IMR-90 (cell line): ENCODE results near the gene LAMB1. TPM values are rescaled to one million over a fixed set of nuclear protein-coding genes. Genes with fewer than 3 reads are reported as not detected.

Experiments used
- ATAC-seq: fragments of 200-7000 bp; cut with Tn5 transposase; 2 replicates; pipeline ENCODE4 v1.9.1; 2020; ENCODE audit warnings: low read depth, mild to moderate bottlenecking, moderate library complexity
- BruUV-seq: library from RNA; stranded (reverse); fragments of 400-500 nt; replicated peaks from 2 replicates; lab custom pipeline; 2021; lab: Mats Ljungman, UMichigan
- CTCF ChIA-PET: fragments of 300-600 bp; formaldehyde crosslinking; extraction: SDS; loops from one replicate; lab custom pipeline; 2021; ENCODE audit warnings: antibody characterized with exemption; lab: Yijun Ruan, JAX
- POLR2A ChIA-PET: fragments of 300-600 bp; sonication (Branson Sonifier 250); formaldehyde crosslinking; loops from one replicate; lab custom pipeline; 2022; ENCODE audit warnings: antibody characterized with exemption; ENCODE audit not compliant: unreplicated experiment; lab: Charles Lee
- DNase-seq: peaks from one replicate; pipeline ENCODE4 v3.0.0; 2013
- H2AFZ ChIP-seq: replicated peaks from 2 replicates; pipeline ENCODE3; 2013; ENCODE audit warnings: low read length, mild to moderate bottlenecking; ENCODE audit not compliant: poor library complexity
- H2AK5ac ChIP-seq: 2 replicates; pipeline ENCODE4 v1.6.1; 2013; ENCODE audit warnings: low read depth, low read length, inconsistent platforms
- H2AK9ac ChIP-seq: replicated peaks from 2 replicates; pipeline ENCODE3; 2013; ENCODE audit warnings: mild to moderate bottlenecking, low read depth, low read length, moderate library complexity; ENCODE audit not compliant: poor library complexity
- H2BK120ac ChIP-seq: 2 replicates; pipeline ENCODE4 v1.6.1; 2013; ENCODE audit warnings: low read depth, low read length, inconsistent platforms
- H2BK15ac ChIP-seq: 3 replicates; pipeline ENCODE4 v1.6.1; 2013; ENCODE audit warnings: low read depth, low read length, inconsistent platforms
- H2BK20ac ChIP-seq: 2 replicates; pipeline ENCODE4 v1.6.1; 2013; ENCODE audit warnings: low read depth, mild to moderate bottlenecking, inconsistent platforms, low read length, moderate library complexity
- H2BK5ac ChIP-seq: 2 replicates; pipeline ENCODE4 v1.6.1; 2013; ENCODE audit warnings: mild to moderate bottlenecking, low read depth, low read length, inconsistent platforms; ENCODE audit not compliant: poor library complexity, severe bottlenecking
- H3K14ac ChIP-seq: replicated peaks from 2 replicates; pipeline ENCODE4 v1.6.1; 2013; ENCODE audit warnings: low read depth, low read length, inconsistent platforms
- H3K18ac ChIP-seq: 2 replicates; pipeline ENCODE4 v1.6.1; 2013; ENCODE audit warnings: low read depth, low read length, control low read depth
- H3K23ac ChIP-seq: 2 replicates; pipeline ENCODE4 v1.6.1; 2013; ENCODE audit warnings: low read depth, low read length, inconsistent platforms
- H3K27ac ChIP-seq: 2 replicates; pipeline ENCODE4 v1.5.1; 2013; ENCODE audit warnings: mild to moderate bottlenecking, control low read depth, low read length; ENCODE audit not compliant: insufficient read depth
- H3K27me3 ChIP-seq: 2 replicates; pipeline ENCODE4 v1.6.1; 2013; ENCODE audit warnings: low read length; ENCODE audit not compliant: control insufficient read depth, insufficient read depth
- H3K36me3 ChIP-seq: 2 replicates; pipeline ENCODE4 v1.6.1; 2013; ENCODE audit warnings: low read length, mixed read lengths; ENCODE audit not compliant: control insufficient read depth, insufficient read depth
- H3K4ac ChIP-seq: 2 replicates; pipeline ENCODE4 v1.6.1; 2013; ENCODE audit warnings: low read depth, low read length, inconsistent platforms
- H3K4me1 ChIP-seq: 2 replicates; pipeline ENCODE4 v1.6.1; 2013; ENCODE audit warnings: low read length, mixed read lengths; ENCODE audit not compliant: control insufficient read depth, insufficient read depth
- H3K4me2 ChIP-seq: 2 replicates; pipeline ENCODE4 v1.6.1; 2013; ENCODE audit warnings: low read depth, mild to moderate bottlenecking, control low read depth, low read length, moderate library complexity
- H3K4me3 ChIP-seq: 2 replicates; pipeline ENCODE4 v1.5.1; 2013; ENCODE audit warnings: low read depth, mild to moderate bottlenecking, control low read depth, low read length, moderate library complexity; ENCODE audit not compliant: insufficient read depth
- H3K56ac ChIP-seq: 2 replicates; pipeline ENCODE4 v1.6.1; 2013; ENCODE audit warnings: low read length, inconsistent platforms; ENCODE audit not compliant: insufficient read depth; ENCODE audit errors: extremely low read depth
- H3K79me1 ChIP-seq, 2 experiments: 2 replicates each; pipeline ENCODE4 v1.6.1; 2013; ENCODE audit warnings: low read length in 2 of 2, inconsistent platforms in 1 of 2, low read depth in 1 of 2
- H3K9ac ChIP-seq: 2 replicates; pipeline ENCODE4 v1.6.1; 2013; ENCODE audit warnings: low read depth, low read length, control low read depth
- H3K9me1 ChIP-seq: 2 replicates; pipeline ENCODE4 v1.6.1; 2013; ENCODE audit warnings: low read length, inconsistent platforms; ENCODE audit not compliant: insufficient read depth
- H3K9me3 ChIP-seq: 2 replicates; pipeline ENCODE4 v1.6.1; 2013; ENCODE audit warnings: low read length; ENCODE audit not compliant: control insufficient read depth, insufficient read depth
- H4K20me1 ChIP-seq: 2 replicates; pipeline ENCODE4 v1.6.1; 2013; ENCODE audit warnings: low read length, inconsistent platforms; ENCODE audit not compliant: insufficient read depth
- H4K5ac ChIP-seq: 2 replicates; pipeline ENCODE4 v1.6.1; 2013; ENCODE audit warnings: mild to moderate bottlenecking, low read depth, low read length, control low read depth
- H4K8ac ChIP-seq, 2 experiments: 2 replicates each; pipeline ENCODE4 v1.6.1; 2013; ENCODE audit warnings: low read depth in 2 of 2, low read length in 2 of 2, control low read depth in 1 of 2, inconsistent platforms in 1 of 2
- H4K91ac ChIP-seq: 2 replicates; pipeline ENCODE4 v1.6.1; 2013; ENCODE audit warnings: low read depth, low read length, inconsistent platforms; ENCODE audit not compliant: insufficient read depth
- BHLHE40 ChIP-seq: fragments of 150-350 bp; IDR thresholded peaks from 2 replicates; pipeline ENCODE4 v1.6.1; 2016; ENCODE audit warnings: mild to moderate bottlenecking, low read depth, low read length
- CEBPB ChIP-seq: IDR thresholded peaks from 2 replicates; pipeline ENCODE4 v1.6.1; 2012; ENCODE audit warnings: low read depth, low read length, improper control_type of control experiment
- CHD1 ChIP-seq: IDR thresholded peaks from 2 replicates; pipeline ENCODE4 v1.6.1; 2012; ENCODE audit warnings: low read depth, low read length, improper control_type of control experiment
- FOS ChIP-seq: fragments of 150-350 bp; IDR thresholded peaks from 2 replicates; pipeline ENCODE4 v1.6.1; 2016; ENCODE audit warnings: low read depth, low read length
- MAFK ChIP-seq: IDR thresholded peaks from 2 replicates; pipeline ENCODE4 v1.6.1; 2012; ENCODE audit warnings: low read depth, low read length, improper control_type of control experiment
- MXI1 ChIP-seq: IDR thresholded peaks from 2 replicates; pipeline ENCODE4 v1.6.1; 2012; ENCODE audit warnings: low read depth, mild to moderate bottlenecking, low read length, moderate library complexity, borderline replicate concordance
- NFE2L2 ChIP-seq: fragments of 150-350 bp; IDR thresholded peaks from 2 replicates; pipeline ENCODE4 v1.6.1; 2016; ENCODE audit warnings: low read depth, mild to moderate bottlenecking, low read length
- POLR2A ChIP-seq: IDR thresholded peaks from 2 replicates; pipeline ENCODE4 v1.6.1; 2012; ENCODE audit warnings: mild to moderate bottlenecking, low read depth, low read length
- RAD21 ChIP-seq: IDR thresholded peaks from 2 replicates; pipeline ENCODE4 v1.6.1; 2012; ENCODE audit warnings: low read length, improper control_type of control experiment
- RCOR1 ChIP-seq: IDR thresholded peaks from 2 replicates; pipeline ENCODE4 v1.6.1; 2012; ENCODE audit warnings: mild to moderate bottlenecking, low read length, improper control_type of control experiment; ENCODE audit not compliant: insufficient replicate concordance
- RFX5 ChIP-seq: IDR thresholded peaks from 2 replicates; pipeline ENCODE4 v1.8.0; 2012; ENCODE audit warnings: low read depth, mild to moderate bottlenecking, low read length, moderate library complexity
- SMC3 ChIP-seq: fragments of 150-350 bp; IDR thresholded peaks from 2 replicates; pipeline ENCODE4 v1.6.1; 2016; ENCODE audit warnings: low read depth, mild to moderate bottlenecking, antibody characterized with exemption, low read length, moderate library complexity
- USF2 ChIP-seq: fragments of 150-350 bp; IDR thresholded peaks from 2 replicates; pipeline ENCODE4 v1.6.1; 2017; ENCODE audit warnings: mild to moderate bottlenecking, antibody characterized with exemption, low read length, low read depth
- WGBS, 2 experiments: methylation state at CpG; one replicate each; pipeline versions ENCODE4 v1.1.5 to v1.1.7; 2013; ENCODE audit warnings: missing lambda C conversion rate in 2 of 2; ENCODE audit not compliant: insufficient read length in 1 of 2; ENCODE audit errors: extremely low coverage in 2 of 2; 5-methylcytosine and 5-hydroxymethylcytosine counted together
- dilution Hi-C: fragments of 300-500 bp; cut with HindIII; formaldehyde crosslinking; loops from one replicate; pipeline ENCODE4 v1.14.3; 2018; ENCODE audit warnings: low sequenced_read_pairs; ENCODE audit not compliant: unreplicated experiment
- in situ Hi-C: fragments of 300-500 bp; cut with MboI; formaldehyde crosslinking; loops from 3 replicates; pipeline ENCODE4 v1.14.3; 2019; ENCODE audit warnings: low sequenced_read_pairs, inconsistent platforms, mixed read lengths
- intact Hi-C: fragments of 100-400 bp; cut with micrococcal nuclease; formaldehyde crosslinking; loops from 2 replicates; pipeline ENCODE4 v1.10.0; 2022
- polyA plus RNA-seq, 3 experiments: library from polyadenylated mRNA; depleted of rRNA; stranded (reverse); fragments of >200 nt; gene quantifications; 2 replicates each; pipeline ENCODE4 v1.2.3, GENCODE V29; 2012; ENCODE audit warnings: low replicate concordance in 1 of 3
- total RNA-seq: library from RNA; depleted of rRNA; stranded (reverse); fragments of >200 nt; gene quantifications from 2 replicates; pipeline ENCODE4 v1.2.3, GENCODE V29; 2012
- TF ChIP-seq, protein P1 (sequence below): conservative IDR thresholded peaks from 2 replicates; pipeline ENCODE4 v1.5.1; 2012; ENCODE audit warnings: mild to moderate bottlenecking, low read depth, low read length, improper control_type of control experiment
- TF ChIP-seq, protein P2 (sequence below): fragments of 150-350 bp; IDR thresholded peaks from 2 replicates; pipeline ENCODE4 v1.6.1; 2016; ENCODE audit warnings: low read depth, mild to moderate bottlenecking, low read length, moderate library complexity, borderline replicate concordance

LAMB1 gene
- total and polyA plus RNA-seq, 2 of the 4 experiments (the other 2 are of a cell fraction): 114 to 117 TPM

GRCh38 chr7:107989618-107990373, 13.2 kb downstream of the LAMB1 start:
- BruUV-seq: no TSS peak
- CTCF ChIA-PET: no interaction called here
- POLR2A ChIA-PET: no interaction called here
- TF ChIP-seq NFE2L2: no peak
- TF ChIP-seq, protein P1, sequence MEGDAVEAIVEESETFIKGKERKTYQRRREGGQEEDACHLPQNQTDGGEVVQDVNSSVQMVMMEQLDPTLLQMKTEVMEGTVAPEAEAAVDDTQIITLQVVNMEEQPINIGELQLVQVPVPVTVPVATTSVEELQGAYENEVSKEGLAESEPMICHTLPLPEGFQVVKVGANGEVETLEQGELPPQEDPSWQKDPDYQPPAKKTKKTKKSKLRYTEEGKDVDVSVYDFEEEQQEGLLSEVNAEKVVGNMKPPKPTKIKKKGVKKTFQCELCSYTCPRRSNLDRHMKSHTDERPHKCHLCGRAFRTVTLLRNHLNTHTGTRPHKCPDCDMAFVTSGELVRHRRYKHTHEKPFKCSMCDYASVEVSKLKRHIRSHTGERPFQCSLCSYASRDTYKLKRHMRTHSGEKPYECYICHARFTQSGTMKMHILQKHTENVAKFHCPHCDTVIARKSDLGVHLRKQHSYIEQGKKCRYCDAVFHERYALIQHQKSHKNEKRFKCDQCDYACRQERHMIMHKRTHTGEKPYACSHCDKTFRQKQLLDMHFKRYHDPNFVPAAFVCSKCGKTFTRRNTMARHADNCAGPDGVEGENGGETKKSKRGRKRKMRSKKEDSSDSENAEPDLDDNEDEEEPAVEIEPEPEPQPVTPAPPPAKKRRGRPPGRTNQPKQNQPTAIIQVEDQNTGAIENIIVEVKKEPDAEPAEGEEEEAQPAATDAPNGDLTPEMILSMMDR: no peak
- TF ChIP-seq SMC3: no peak
- no peak for TF ChIP-seq FOS
- no peak for TF ChIP-seq USF2
- TF ChIP-seq BHLHE40: no peak
- no peak for TF ChIP-seq CEBPB
- TF ChIP-seq, protein P2, sequence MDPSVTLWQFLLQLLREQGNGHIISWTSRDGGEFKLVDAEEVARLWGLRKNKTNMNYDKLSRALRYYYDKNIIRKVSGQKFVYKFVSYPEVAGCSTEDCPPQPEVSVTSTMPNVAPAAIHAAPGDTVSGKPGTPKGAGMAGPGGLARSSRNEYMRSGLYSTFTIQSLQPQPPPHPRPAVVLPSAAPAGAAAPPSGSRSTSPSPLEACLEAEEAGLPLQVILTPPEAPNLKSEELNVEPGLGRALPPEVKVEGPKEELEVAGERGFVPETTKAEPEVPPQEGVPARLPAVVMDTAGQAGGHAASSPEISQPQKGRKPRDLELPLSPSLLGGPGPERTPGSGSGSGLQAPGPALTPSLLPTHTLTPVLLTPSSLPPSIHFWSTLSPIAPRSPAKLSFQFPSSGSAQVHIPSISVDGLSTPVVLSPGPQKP: no peak
- TF ChIP-seq RFX5: no peak
- no peak for TF ChIP-seq MXI1
- no peak for TF ChIP-seq MAFK
- TF ChIP-seq CHD1: no peak
- no peak for TF ChIP-seq RAD21
- TF ChIP-seq POLR2A: no peak
- TF ChIP-seq RCOR1: no peak

More at GRCh38 chr7:107989618-107990373, 13.2 kb downstream of the LAMB1 start:
- Histone ChIP-seq H2BK5ac (no peak overlapping the region), H3K9me1 (peaks cover 17% of the 10 kb centered on the region; the same call in 1 of the 2 replicates), H4K91ac (no peak overlapping the region), H4K5ac (no peak overlapping the region), H3K14ac (no peak overlapping the region), H3K27ac (no peak overlapping the region), H2BK20ac (no peak overlapping the region), H2BK15ac (no peak overlapping the region), H3K79me1 (peaks cover 20 to 49% of the 10 kb centered on the region in 2 experiments), H3K4me1 (peaks cover 6% of the 10 kb centered on the region), H3K56ac (no peak overlapping the region), H3K9ac (no peak overlapping the region), H3K4ac (peak overlapping the region; percentile 71), H2AK9ac (no peak overlapping the region), H3K23ac (no peak overlapping the region), H4K20me1 (peaks cover 19% of the 10 kb centered on the region; the same call in 1 of the 2 replicates), H2AK5ac (no peak overlapping the region), H2AFZ (no peak overlapping the region), H3K4me3 (no peak overlapping the region), H3K18ac (0 out of 2 replicates have a peak overlapping the region, but pooled peaks have one; percentile 9), H3K27me3 (no peaks in the 10 kb centered on the region), H2BK120ac (no peak overlapping the region), H4K8ac (no peak overlapping the region), H3K4me2 (no peak overlapping the region), H3K9me3 (no peaks in the 10 kb centered on the region), H3K36me3 (peaks cover 69% of the 10 kb centered on the region)
- in situ Hi-C loops: no loop called here
- ATAC-seq: peak; percentile 65
- dilution Hi-C loops: no loop called here
- 100% methylated on average over 1 of the region's 9 CpGs; no CpG with 5 or more reads in 1 of the 2 experiments for WGBS, 2 experiments
- DNase-seq: peak; percentile 78
- intact Hi-C loops: no loop called here
